ENCODE measurements around the gene NELL1.

NELL1 gene

GRCh38 chr11:21564833-21565682 lies 895.7 kb downstream of the NELL1 start:
- TF ChIP-seq, protein P1, sequence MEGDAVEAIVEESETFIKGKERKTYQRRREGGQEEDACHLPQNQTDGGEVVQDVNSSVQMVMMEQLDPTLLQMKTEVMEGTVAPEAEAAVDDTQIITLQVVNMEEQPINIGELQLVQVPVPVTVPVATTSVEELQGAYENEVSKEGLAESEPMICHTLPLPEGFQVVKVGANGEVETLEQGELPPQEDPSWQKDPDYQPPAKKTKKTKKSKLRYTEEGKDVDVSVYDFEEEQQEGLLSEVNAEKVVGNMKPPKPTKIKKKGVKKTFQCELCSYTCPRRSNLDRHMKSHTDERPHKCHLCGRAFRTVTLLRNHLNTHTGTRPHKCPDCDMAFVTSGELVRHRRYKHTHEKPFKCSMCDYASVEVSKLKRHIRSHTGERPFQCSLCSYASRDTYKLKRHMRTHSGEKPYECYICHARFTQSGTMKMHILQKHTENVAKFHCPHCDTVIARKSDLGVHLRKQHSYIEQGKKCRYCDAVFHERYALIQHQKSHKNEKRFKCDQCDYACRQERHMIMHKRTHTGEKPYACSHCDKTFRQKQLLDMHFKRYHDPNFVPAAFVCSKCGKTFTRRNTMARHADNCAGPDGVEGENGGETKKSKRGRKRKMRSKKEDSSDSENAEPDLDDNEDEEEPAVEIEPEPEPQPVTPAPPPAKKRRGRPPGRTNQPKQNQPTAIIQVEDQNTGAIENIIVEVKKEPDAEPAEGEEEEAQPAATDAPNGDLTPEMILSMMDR (conservative IDR thresholded peaks at IDR 0.05; ENCODE audit: control insufficient read depth, insufficient read depth, low read depth, low read length): no peak
- H3K4me3 ChIP-seq (ENCODE audit: control insufficient read depth, low read depth, low read length): no peak overlapping the region
- DNase-seq (ENCODE audit: low read depth): no peak

- TF ChIP-seq, protein P1 (conservative IDR thresholded peaks at IDR 0.05; ENCODE audit: control insufficient read depth, insufficient read depth, low read depth, low read length): no peak
- no peak for DNase-seq (ENCODE audit: low read depth)
- no peak overlapping the region for H3K4me3 ChIP-seq (ENCODE audit: control insufficient read depth, low read depth, low read length)
These were observed 897.2 kb downstream of the NELL1 start for GRCh38 chr11:21566521-21567117.

DNA sequence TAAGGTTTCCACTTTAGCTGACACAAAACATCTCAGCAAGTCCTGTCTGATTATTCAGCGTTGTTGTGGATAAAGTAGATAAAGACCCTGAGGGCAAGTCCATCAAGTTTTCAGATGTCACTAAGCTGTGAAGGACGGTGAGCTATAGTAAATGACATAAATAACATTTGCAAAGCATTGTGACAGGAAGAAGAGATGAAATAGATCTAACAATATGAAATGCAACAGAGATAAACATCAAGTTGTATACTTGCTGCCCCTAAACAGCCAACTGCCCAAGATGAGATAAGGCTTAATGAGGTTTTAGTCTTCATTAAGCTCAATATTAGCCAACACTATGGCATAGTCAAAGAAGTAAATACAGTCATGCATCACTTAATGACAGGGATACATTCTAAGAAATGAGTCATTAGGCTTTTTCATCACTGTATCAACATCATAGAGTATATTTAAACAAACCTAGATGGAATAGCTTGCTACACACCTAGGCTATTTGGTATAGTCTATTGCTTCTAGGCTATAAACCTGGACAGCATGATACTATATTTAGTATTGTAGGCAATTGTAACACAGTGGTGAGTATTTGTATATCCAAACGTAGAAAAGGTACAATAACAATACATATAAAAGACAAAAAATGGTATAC lies 898.4 kb downstream of the NELL1 start:
- no peak for DNase-seq (ENCODE audit: low read depth)
- H3K4me3 ChIP-seq (ENCODE audit: control insufficient read depth, low read depth, low read length): no peak overlapping the region
- TF ChIP-seq, protein P1 (conservative IDR thresholded peaks at IDR 0.05; ENCODE audit: control insufficient read depth, insufficient read depth, low read depth, low read length): no peak

- TF ChIP-seq, protein P1 (conservative IDR thresholded peaks at IDR 0.05; ENCODE audit: control insufficient read depth, insufficient read depth, low read depth, low read length): no peak
- no peak for DNase-seq (ENCODE audit: low read depth)
- no peak overlapping the region for H3K4me3 ChIP-seq (ENCODE audit: control insufficient read depth, low read depth, low read length)
These were observed 902.8 kb downstream of the NELL1 start for GRCh38 chr11:21572210-21572609.

DNA sequence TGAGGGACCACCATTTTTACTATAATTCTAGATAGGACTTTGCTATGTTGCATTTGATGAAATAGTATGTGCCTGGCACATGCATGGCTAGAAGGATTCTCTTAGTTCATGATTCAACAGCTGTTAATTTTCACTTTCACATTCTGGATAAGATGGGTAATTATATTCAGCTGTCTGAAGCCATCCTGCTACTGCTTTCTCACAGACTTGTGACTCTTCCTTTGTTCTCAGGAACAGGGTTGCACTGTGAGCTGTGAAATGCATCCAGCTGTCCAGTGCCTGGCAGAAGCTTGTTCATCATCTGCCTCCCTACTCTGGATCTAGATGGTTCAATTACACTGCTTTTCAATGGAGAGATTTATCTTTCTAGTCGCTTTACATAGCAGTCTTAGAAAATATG lies 913.4 kb downstream of the NELL1 start:
- no peak overlapping the region for H3K4me3 ChIP-seq (ENCODE audit: control insufficient read depth, low read depth, low read length)
- TF ChIP-seq, protein P1 (conservative IDR thresholded peaks at IDR 0.05; ENCODE audit: control insufficient read depth, insufficient read depth, low read depth, low read length): no peak
- no peak for DNase-seq (ENCODE audit: low read depth)

DNA sequence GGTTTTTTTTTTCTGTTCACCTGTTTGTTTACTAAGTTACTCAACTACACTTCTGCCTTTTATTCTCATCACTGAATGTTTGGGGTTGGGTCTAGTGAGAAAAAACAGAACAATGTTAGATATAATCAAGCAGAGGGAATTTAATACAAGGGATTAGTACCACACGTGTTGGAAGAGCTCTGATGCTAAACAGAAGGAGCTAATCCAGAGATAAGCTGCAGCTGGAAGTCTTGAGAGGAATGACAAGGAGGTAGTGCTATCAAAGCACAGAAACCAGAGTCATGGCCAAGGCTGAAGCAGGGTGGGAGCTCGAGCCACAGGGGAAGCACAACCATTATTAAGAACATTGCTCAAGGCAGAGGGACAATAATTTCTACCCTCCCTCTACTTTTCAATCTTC lies 919.4 kb downstream of the NELL1 start:
- TF ChIP-seq, protein P1 (conservative IDR thresholded peaks at IDR 0.05; ENCODE audit: control insufficient read depth, insufficient read depth, low read depth, low read length): no peak
- no peak for DNase-seq (ENCODE audit: low read depth)
- no peak overlapping the region for H3K4me3 ChIP-seq (ENCODE audit: control insufficient read depth, low read depth, low read length)
